GM10248 (cell line): ENCODE data around the gene NSMCE1.
A peak's percentile ranks its signal among the peaks of the same experiment; 100 is the strongest.

Source experiments
- CTCF ChIA-PET: fragments of 300-600 bp; sonication (Branson Sonifier 250); formaldehyde crosslinking; extraction: SDS; loops from one replicate; lab custom pipeline; 2021; ENCODE audit warnings: antibody characterized with exemption; lab: Yijun Ruan, JAX
- POLR2A ChIA-PET: fragments of 350-650 bp; sonication (Branson Sonifier 250); formaldehyde crosslinking; extraction: SDS; loops from one replicate; lab custom pipeline; 2020; ENCODE audit warnings: antibody characterized with exemption; lab: Yijun Ruan, JAX
- DNase-seq: peaks from one replicate; pipeline ENCODE4 v3.0.0; 2012; ENCODE audit errors: extremely low spot score
- TF ChIP-seq, protein P1 (sequence below): IDR thresholded peaks from 2 replicates; pipeline ENCODE4 v1.5.1; 2012; ENCODE audit warnings: mild to moderate bottlenecking, low read depth; ENCODE audit errors: extremely low read depth, missing control alignments, control extremely low read depth

NSMCE1 gene

DNA sequence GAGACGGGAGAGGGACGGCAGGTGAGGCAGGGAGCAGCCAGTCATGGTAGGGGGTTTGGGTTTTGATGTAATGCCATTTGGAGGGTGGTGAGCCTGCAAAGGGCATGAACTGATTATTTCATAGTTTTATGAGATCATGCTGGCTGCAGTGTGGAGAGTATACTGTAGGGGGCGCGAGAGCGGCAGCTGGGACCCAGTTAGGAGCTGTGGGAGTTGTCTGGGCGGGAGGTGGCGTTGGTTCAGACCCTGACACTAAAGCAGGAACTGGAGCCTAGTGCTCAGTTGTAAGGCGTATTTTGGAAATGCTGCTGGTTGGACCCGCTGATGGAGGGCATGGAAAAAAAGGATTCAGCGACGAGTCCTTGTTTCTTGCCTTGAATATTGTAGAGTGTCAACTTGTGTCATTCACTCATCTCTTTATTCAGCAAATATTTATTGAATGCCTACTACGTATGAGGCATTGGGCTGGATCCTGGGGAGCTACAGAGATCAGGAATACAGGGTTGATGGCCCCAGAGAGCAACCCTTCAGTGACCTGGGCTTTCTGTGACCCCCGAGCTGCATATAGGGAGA is 89.0 kb downstream of the NSMCE1 start:
- DNase-seq = peak; percentile 88
- TF ChIP-seq, protein P1, sequence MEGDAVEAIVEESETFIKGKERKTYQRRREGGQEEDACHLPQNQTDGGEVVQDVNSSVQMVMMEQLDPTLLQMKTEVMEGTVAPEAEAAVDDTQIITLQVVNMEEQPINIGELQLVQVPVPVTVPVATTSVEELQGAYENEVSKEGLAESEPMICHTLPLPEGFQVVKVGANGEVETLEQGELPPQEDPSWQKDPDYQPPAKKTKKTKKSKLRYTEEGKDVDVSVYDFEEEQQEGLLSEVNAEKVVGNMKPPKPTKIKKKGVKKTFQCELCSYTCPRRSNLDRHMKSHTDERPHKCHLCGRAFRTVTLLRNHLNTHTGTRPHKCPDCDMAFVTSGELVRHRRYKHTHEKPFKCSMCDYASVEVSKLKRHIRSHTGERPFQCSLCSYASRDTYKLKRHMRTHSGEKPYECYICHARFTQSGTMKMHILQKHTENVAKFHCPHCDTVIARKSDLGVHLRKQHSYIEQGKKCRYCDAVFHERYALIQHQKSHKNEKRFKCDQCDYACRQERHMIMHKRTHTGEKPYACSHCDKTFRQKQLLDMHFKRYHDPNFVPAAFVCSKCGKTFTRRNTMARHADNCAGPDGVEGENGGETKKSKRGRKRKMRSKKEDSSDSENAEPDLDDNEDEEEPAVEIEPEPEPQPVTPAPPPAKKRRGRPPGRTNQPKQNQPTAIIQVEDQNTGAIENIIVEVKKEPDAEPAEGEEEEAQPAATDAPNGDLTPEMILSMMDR = peak; percentile 95
- CTCF ChIA-PET = interaction anchor here (0.6 to 5.2 kb wide), 52 partner anchors 8 to 319 kb away, joined by 3 to 57 read pairs (median 4); partner anchors contain the start of gene KDM8
- POLR2A ChIA-PET = no interaction called here

DNA sequence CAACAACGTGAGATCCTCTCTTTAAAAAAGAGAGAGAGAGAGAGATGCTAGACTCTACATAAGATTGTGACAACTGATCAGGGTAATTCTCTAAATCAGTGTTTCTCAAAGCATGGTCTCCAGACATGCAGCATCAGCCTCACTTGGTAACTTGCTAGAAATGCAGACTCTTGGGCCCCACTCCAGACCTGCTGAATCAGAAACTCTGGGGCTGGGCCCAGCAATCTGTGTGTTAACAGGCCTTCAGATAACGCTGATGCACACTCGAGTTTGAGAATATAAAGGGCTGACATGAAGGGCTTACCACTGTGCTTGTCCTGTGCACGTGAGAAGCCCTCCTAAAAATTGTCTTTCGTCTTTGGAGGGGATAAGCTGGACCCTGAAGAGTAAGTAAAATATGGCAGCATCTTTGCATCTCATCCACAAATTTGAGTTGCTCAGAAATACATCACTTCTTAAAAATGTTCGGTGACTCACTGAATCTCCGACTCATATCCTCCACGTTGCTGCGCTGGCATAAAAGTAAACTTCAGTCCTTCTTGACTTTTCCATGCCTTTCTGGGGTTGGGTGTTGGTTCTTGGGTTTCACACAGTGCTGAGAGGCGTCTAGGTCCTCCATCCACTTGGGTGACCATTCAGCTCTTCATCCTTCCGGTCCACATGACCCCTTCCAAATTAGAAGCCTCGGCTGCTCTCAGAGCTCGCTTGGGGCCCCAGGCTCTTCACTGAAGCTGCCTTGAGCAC is 91.4 kb downstream of the NSMCE1 start:
- CTCF ChIA-PET = interaction anchor here (1.1 to 5.2 kb wide), 9 partner anchors 10 to 279 kb away, joined by 3 to 57 read pairs (median 5); no protein-coding TSS in a partner anchor
- DNase-seq = no peak
- POLR2A ChIA-PET = no interaction called here
- TF ChIP-seq, protein P1 = no peak

DNA sequence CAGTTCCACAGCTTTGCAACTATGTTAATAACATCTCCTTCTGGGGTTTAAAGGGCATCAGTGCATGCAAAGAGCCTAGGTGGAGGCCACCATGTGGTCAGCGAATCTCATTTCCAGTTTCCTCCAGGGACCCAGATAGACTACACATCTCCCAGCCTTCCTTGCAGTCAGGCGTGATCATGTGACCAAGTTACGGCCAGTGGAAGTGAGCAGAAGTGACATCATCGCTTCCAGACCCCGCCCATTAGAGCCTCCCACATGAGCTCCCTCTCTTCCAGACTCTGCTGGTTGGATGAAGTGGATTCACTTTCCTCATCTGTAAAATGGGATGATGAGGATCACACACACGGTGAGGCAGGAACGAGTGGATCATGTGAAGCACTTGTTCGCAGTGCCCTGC is 92.7 kb downstream of the NSMCE1 start:
- CTCF ChIA-PET = interaction anchor here (0.8 to 1.4 kb wide), 3 partner anchors 24 to 192 kb away, joined by 3 to 7 read pairs (median 4); no protein-coding TSS in a partner anchor
- TF ChIP-seq, protein P1 = no peak
- POLR2A ChIA-PET = no interaction called here
- DNase-seq = no peak
